ENCODE data around the gene OR14I1.
"Not testable (repeated sequence)": the region's sequence is repeated elsewhere in the genome, so short reads cannot be mapped to it uniquely, and the experiment has no call there.

The OR14I1 gene

DNA sequence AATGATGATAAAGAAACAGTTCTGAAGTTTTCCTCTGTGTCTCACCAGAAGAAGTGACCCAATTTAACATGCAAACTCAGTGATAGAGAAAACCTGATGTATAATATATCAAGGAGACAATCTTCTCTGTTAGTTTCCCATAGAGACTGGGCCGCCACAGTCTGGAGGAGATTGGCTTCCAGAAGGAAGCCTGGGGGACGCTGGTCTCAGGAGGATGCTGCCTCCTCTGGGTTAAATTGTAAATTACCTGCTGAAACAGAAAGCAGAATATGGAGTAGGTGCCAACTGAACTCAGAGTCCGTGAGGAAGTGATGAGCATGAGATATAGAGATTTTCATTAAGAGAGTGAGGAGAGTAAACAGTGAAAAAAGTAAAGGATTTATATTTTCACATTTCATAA lies 15.8 kb downstream of the OR14I1 start:
- DNase-seq: no peak

DNA sequence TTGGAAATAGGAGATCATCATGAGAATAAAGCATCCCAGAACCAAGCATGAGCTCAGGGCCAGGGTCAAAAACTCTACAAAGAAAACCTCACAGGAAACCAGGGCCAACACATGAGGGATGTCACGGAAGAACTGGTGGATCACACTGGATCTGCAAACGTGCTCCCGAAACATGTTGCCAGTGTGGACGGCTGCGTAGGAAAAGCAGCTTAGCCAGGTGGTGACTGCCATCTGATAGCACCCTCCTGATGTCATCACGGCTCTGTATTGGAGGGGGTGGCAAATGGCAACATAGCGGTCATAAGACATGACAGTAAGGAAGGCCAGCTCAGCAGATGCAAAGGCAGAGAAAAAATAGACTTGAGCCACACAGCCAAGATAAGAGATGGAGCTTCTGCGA lies 20.9 kb downstream of the OR14I1 start:
- no peak for DNase-seq

DNA sequence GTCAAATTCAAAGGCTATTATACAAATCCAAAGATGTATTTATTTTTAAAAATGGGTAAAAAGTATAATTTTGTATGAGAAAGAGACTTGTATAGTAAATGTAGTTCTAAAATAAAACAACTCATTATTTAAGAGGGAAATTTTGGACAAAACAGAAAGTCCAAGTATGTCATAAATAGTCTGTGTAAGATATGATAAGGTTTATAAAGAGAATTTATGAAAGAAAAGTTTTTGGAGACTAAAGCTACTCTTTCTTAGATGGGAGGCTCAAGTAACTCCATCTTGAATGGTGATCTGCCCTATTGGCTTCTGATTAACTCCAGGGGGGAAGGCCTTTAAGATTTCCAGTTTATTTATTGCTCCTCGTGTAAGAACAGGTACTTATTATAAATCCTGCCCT lies 32.6 kb downstream of the OR14I1 start:
- no peak for DNase-seq

DNA sequence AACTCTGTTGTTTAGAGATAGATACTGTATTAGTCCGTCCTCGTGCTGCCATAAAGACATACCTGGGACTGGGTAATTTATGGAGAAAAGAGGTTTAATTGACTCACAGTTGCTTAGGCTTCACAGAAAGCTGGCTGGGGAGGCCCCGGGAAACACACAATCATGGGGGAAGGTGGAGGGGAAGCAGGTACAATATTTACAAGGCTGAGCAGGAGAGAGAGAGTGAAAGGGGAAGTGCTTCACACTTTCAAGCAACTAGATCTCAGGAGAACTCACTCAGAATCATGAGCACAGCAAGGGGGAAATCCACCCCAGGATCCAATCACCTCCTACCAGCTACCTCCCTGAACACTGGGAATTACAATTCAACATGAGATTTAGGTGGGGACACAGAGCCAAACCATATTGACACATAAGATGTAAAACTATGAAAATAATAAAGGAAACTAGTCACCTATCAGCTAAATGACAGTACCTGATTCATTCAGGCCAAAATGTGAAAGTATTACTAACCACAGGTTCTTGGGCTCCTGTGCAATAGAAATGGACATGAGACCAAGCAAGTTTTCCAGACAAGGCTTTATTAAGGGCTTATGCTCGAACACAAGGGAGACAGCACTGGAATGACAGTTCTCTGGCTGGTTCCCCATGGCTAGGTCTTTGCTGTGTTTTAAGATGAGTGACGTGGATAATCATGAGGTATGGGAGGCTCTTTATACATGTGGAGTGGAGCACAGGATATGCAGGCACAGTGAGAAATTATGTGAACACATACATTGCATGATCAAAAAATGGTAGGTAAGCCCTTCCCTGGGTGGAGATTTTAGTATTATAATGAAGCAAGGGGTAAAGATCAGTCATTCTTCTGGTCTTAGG lies 38.9 kb downstream of the OR14I1 start:
- DNase-seq: not testable (repeated sequence)

DNA sequence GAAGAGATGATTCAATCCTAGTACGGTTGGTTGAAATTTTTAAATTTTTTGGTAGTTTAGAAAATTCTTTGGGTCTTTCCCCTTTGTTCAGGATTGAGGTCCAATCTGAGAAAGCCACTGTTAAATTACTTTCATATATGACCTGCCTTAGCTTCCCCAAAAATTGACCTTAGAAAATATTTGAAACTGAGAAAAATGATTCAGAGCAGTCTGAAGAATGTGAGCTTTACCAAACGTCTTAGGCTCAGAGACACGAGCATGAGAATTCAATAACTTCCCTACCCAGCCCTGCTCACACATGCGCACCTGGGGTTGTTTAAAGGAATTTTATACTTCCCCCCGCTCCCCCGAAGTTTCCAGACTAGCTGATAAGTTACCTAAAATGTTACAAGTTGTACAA lies 45.8 kb downstream of the OR14I1 start:
- DNase-seq: not testable (repeated sequence)

DNA sequence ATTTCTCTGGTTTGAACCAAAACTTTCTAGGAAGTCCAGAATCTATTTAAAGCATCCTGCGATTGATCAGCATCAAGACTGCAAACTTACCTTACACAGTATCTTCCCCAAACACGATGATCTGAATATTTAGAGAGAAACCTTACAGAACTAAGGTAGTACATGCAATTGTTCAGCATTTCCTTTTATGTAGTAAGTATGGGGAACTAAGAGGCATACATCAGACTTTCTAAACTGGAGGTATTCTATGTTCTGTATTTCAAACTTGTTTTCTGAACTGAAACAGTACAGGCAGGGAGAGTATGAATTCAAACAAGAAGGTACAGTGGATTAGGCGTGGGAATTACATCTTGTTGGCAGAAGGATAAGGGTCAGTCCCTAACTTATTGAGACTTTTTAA lies 47.2 kb downstream of the OR14I1 start, which contains the start of gene OR2T27:
TSS of gene OR2T27 (minus strand) at position 175 of the 400 bp plus-strand sequence. CDS start 4,644 bp downstream, outside the sequence.
- DNase-seq: not testable (repeated sequence)
